ENCODE measurements around the gene AZGP1.
A peak's percentile ranks its signal among the peaks of the same experiment; 100 is the strongest.
"Not testable (repeated sequence)": the region's sequence is repeated elsewhere in the genome, so short reads cannot be mapped to it uniquely, and the experiment has no call there.

AZGP1 gene

DNA sequence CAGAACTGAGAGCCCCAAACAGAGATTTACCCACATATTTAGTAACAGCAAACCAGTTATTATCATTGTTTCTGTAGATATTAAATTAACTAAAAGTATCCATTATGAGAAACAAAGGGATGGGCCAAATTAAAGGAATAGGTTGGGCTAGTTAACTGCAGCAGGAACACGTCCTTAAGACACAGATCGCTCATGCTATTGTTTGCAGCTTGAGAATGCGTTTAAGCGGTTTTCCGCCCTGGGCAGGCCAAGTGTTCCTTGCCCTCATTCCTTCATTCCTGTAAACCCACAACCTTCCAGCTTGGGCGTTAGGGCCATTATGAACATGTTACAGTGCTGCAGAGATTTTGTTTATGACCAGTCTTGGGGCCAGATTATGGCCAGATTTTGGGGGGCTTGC, 25.0 kb downstream of the AZGP1 start:
- DNase-seq (ENCODE audit: low read depth), result not testable (repeated sequence)

GRCh38 chr7:99949645-99950228, 26.1 kb downstream of the AZGP1 start:
- DNase-seq (ENCODE audit: low read depth), result no peak

- DNase-seq (ENCODE audit: low read depth), result no peak
Measured at GRCh38 chr7:99947608-99948007, 28.2 kb downstream of the AZGP1 start.

- DNase-seq (ENCODE audit: low read depth), result no peak
Measured at GRCh38 chr7:99944497-99945070, 31.2 kb downstream of the AZGP1 start.

GRCh38 chr7:99943641-99944496, 32.0 kb downstream of the AZGP1 start:
- DNase-seq (ENCODE audit: low read depth), result no peak

GRCh38 chr7:99938296-99938695, 37.5 kb downstream of the AZGP1 start:
- no peak for DNase-seq (ENCODE audit: low read depth)

GRCh38 chr7:99935009-99935408, 40.8 kb downstream of the AZGP1 start:
- not testable (repeated sequence) for DNase-seq (ENCODE audit: low read depth)

DNA sequence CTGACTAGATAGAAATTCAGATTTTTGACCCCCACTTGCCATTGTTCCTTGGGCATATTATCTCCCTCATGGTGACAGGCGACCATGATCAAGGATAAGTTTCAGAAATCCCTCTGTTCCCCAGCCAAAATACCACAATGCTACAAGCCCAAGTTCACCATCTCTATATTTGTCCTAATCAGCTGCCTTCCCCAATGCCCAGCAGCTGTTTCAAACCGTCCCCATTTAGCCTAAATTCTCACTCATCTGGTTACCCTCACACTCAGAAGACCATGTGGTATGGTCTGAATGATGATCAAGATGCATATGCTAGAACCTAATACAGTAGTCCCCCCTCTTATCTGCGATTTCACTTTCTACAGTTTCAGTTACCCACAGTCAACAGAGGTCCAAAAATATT, 45.5 kb downstream of the AZGP1 start:
- DNase-seq (ENCODE audit: low read depth), result no peak

- no peak for DNase-seq (ENCODE audit: low read depth)
Measured at GRCh38 chr7:99929730-99930053, 46.1 kb downstream of the AZGP1 start.

- peak; percentile 42 for DNase-seq (ENCODE audit: low read depth)
Measured at GRCh38 chr7:99928994-99929729, 46.7 kb downstream of the AZGP1 start, which contains the start of gene GJC3. Gene GJC3, minus strand, starts transcription at chr7:99929620. Its CDS starts 0 bp downstream, at chr7:99929620.

DNA sequence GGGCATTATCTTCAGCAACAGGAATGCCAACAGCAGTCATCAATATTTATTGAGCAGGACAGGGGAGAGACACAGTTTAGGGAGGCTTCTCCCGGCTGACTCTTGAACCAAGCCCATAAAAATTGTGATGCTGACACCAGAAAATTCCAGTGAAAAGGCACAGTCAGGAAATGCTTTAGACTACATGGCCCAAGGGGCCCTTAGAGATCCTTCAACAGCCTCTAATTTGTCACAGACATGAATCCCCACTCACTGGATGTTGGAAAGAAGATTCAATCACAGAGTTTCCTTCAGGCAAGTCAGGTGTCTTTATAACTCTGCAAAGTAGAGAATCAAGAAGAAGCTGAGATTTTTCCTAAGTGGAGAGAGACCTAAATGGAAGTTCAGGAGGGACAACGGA, 47.6 kb downstream of the AZGP1 start:
- DNase-seq (ENCODE audit: low read depth), result no peak

DNA sequence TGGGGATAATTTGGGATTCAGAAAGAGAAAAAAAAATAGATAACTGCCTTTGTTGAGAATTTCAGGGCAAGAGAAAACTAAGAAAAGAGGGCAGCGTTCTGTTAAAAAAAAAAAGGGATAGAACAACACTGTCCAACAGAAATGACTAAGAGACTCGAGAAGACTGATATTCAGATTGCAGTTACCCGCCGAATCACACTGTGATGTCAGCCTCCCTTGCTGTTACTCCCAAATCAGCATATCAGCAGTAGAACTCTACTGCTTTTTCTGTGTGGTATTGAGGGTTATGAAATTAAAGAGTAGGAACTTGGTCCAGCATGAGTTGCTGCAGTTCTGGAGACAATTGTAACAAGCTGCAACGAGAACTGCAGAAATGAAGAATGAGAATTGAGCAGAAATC, 48.3 kb downstream of the AZGP1 start:
- DNase-seq (ENCODE audit: low read depth), result no peak

DNA sequence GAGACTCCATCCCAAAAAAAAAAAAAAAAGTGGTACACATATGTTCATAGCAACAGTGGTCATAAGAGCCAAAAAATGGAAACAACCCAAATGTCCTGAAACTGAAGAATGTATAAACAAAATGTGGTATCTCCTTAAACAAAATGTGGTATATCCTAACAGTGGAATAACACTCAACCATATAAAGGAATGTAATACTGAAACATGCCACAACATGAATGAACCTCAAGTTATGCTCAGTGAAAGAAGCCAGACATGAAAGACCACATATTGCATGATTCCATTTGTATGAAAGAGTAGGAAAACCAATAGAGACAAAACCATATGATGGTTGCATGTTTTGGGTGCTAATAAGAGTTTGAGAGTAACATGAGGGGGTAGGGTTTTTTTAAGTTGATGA, 49.5 kb downstream of the AZGP1 start:
- DNase-seq (ENCODE audit: low read depth), result no peak

GRCh38 chr7:99923200-99923599, 52.6 kb downstream of the AZGP1 start:
- no peak for DNase-seq (ENCODE audit: low read depth)

GRCh38 chr7:99920149-99920548, 55.7 kb downstream of the AZGP1 start:
- DNase-seq (ENCODE audit: low read depth), result no peak

DNA sequence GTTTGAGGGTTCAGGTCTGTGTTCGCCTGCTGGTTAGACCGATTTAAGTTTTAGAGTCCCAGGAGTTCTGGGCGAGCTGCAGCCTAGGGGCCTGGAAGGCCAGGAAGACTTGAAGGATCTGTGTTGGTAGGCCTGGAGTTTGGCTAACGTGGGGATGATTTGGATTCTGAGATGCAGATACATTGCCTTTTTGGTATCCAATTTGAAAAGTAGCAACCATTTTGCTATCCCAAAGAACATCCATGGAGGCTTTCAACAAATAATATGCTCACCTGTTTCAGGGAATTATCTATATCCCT, 56.1 kb downstream of the AZGP1 start:
- no peak for DNase-seq (ENCODE audit: low read depth)

- peak; percentile 83 for DNase-seq (ENCODE audit: low read depth)
Measured at GRCh38 chr7:99918959-99919813, 56.6 kb downstream of the AZGP1 start, which contains the start of gene TRIM4. Gene TRIM4, minus strand, starts transcription at chr7:99919530. Its CDS starts 129 bp downstream, at chr7:99919401.
